ENCODE measurements around the gene SAPCD2. TPM values are rescaled to one million over a fixed set of nuclear protein-coding genes. Genes with fewer than 3 reads are reported as not detected.

Gene SAPCD2
- polyA plus RNA-seq, 4 donors = 5.5 to 10.0 (median 8.6) TPM

DNA sequence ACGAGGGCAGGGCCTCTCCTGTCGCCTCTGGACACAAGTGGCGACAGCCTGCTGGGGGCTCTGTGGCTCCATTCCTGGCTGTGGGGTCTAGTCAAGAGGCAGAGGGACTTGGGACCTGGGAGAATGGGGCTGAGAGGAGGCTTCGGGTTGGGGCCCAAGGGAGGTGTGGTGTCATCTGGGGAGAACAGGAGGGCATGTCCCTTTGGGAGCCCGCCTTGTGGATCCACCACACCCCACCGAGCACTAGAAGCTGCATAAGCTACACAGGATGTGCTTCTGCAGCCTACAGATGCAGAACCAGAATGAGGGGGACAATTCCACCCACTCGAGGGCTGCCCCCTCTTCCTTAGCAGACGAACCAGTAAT lies 12.6 kb upstream of the SAPCD2 start:
- DNase-seq (ENCODE audit: low read depth in 4 of 4, low spot score in 2 of 4) = no peak

DNA sequence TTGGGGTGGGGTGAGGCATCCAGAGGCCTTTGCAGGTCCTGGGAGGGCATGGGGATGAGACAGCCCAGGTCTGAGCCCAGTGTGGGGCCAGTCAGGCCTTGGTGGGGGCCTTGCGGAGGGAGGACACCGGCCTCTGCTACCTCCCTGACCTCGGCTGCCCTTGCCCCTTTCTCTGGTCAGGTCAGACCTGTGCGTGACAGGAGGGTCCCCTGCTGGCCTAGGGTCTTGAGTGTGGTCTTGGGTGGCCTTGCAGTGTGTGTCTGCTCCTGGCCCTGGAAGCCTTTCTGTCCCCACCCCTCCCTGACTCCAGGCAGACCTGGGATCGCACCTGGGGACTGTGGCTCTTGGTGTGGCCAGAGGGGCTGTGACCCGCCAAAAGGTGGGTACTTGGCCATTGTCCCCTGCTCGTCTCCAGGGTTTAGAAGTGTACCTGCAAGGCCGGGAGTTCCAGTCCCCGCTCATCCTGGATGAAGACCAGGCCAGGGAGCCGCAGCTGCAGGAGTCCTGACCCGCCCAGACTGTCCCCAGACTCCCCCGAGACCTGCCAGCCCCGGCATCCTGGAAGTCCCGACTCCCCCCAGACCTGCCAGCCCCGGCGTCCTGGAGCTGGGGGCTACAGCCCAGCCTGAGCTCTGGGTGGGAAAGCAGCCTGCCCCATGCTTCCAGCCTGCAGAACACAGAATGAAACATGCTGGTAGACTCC lies 12.0 kb upstream of the SAPCD2 start:
- no peak for DNase-seq (ENCODE audit: low read depth in 4 of 4, low spot score in 2 of 4)

DNA sequence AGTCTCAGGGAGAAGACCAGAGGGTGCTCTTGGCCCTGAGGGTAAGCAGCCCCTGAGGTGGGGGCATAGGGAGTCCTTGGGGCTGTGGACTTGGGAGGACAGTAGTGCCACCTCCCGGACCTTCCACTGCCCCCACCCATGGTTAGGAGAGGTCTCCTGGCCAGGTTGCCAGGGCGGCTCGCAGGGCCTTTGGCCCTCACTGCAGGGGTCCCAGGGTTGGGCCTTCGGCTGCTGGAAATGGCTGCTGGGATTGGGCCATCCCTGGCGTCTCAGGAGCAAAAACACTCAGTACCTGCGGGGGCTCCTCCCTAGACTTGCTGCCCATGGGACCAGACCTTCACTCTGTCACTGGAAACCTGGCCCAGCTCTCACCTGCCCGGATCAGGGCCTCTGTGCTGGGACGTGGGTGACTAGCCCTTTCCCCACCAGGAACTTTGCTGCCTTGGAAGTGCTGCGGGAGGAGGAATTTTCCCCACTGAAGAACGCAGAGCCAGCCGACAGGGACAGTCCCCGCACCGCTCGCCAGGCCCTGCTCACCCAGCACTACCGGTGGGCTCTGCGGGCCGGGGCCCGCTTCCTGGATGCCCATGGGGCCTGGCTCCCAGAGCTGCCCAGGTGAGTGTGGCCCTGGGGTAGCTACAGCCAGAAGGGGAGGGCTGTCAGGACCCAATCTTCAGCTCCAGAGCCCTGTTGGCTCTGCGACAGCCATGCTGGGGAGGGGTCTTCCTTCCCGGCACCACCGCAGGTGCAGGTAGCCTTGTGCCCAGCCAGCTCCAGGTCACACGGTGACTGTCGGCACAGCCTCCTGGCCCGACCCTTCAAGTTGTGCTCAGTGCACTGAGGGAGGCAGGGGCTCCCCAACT lies 10.1 kb upstream of the SAPCD2 start:
- DNase-seq (ENCODE audit: low read depth in 4 of 4, low spot score in 2 of 4) = no peak

DNA sequence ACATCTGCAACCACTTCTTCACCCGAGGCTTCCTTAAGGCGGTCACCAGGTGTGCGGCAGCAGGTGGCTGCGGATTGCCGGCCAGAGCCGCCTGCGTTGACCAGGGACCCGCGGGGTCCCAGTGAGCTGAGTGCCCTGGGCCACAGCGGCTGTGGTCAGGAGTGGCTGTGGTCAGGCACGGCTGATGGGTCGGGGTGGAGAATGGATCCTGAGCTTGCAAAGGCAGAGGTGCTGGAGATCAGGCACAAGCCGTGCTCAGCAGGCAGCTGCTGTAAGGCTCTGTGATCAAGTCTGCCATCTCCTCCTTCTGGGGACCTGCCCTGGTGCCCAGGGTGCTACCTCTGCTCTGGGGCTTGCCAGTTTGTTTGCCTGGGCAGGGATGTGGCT lies 9.0 kb upstream of the SAPCD2 start:
- DNase-seq (ENCODE audit: low read depth in 4 of 4, low spot score in 2 of 4) = no peak

DNA sequence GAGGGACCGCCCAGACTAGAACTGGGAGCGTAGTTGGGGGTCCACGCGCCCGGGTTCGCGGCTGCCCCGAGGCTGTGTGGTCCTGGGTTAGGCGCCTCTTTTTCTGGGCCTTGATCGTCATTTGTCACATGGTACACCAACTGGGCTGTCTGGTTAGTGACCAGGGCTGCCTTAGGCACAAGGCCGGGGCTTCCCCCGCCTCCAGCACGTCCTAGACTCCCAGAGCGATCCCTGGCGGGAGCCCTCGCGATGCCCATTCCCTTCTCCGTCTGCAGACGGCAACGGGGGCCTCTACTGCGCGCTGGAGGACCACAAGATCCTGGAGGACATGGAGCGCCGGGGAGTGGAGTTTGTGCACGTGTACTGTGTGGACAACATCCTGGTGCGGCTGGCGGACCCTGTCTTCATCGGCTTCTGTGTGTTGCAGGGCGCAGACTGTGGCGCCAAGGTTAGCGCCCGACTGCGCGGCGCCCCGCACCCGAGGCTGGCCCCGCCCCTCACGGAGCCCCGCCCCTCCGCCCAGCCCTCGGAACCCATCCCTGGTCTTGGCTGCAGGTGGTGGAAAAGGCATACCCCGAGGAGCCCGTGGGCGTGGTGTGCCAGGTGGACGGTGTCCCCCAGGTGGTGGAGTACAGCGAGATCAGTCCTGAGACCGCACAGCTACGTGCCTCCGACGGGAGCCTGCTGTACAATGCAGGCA lies 8.5 kb upstream of the SAPCD2 start:
- DNase-seq (ENCODE audit: low read depth in 4 of 4, low spot score in 2 of 4) = no peak

DNA sequence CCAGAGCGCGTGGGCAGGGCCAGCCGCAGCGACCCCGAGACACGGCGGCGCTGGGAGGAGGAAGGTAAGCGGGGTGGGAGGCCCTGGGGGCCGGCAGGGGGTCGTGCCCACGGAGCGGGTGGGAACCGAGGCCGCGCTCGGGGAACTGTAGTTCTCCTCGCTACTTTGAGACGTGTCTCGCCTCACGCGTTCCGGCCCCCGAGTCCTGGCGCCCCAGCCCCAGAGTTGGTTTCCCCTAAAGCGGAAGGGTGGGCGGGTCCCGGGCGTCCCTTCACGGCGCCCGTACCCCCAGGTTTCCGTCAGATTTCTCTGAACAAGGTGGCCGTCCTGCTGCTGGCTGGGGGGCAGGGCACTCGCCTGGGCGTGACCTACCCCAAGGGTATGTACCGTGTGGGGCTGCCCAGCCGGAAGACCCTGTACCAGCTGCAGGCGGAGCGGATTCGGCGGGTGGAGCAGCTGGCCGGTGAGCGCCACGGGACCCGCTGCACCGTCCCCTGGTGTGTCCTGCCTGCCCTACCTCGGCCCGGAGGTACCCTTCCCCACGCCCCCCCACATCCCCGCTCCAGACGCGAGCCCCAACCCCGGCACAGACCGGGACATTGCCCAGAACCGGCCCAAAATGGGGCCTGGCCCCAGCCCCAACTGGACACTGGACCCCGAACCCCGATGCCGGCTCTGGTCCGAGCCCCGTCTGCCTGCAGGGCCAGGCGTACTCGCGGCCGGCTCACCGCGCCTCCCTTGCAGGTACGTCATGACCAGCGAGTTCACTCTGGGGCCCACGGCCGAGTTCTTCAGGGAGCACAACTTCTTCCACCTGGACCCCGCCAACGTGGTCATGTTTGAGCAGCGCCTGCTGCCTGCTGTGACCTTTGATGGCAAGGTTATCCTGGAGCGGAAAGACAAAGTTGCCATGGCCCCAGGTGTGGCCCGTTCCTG lies 7.7 kb upstream of the SAPCD2 start:
- DNase-seq (ENCODE audit: low read depth in 4 of 4, low spot score in 2 of 4) = no peak

DNA sequence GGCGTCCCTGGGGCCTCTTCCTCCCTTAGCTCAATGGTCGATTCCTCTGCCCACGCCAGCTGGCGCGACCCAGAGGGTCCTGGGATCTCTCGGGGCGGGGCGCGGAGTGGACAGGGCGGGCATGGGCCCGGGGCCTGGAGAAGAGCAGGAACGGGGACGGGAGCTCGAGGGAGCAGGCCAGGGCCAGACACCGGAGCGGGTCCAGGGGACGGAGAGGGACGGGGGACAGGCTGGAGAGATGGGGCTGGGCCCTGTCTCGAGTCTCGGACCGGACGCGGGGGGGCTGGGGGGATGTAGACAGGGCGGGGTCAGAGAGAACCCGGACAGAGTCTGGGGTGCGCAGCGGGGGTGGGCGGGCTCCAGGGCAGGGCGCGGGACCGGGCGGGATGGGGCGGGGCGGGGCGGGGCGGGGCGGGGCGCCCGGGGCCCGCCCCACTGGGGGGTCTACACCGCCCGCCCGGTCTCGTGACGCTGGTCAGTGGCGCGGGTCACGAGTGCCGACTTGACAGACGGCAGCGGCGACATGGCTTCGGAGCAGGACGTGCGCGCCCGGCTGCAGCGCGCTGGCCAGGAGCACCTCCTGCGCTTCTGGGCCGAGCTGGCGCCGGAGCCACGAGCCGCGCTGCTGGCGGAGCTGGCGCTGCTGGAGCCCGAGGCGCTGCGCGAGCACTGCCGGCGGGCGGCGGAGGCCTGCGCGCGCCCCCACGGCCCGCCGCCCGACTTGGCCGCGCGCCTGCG lies 6.8 kb upstream of the SAPCD2 start, which contains the start of gene UAP1L1:
Gene UAP1L1, plus strand, starts transcription at position 508 of the 738 bp plus-strand sequence. Its CDS starts 16 bp downstream, at position 524.
- no peak for DNase-seq (ENCODE audit: low read depth in 4 of 4, low spot score in 2 of 4)

DNA sequence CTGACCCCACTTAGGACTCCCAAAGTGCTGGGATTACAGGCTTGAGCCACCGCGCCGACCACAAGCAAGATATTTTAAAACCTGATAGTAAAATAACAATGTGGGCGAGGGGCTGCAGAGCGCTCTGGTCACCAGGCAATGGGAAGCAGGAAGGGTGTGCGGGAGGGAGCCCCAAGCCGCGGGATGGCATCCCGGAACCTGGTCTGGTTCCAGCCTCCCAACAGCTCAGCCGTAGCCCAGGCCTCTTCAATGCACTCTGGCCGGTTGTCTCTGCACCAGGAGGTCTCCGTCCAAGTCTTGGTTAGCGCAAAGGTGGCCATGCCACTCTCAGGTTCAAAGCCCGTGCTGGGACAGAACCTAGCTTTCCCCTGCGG lies 6.3 kb upstream of the SAPCD2 start:
- DNase-seq (ENCODE audit: low read depth in 4 of 4, low spot score in 2 of 4) = no peak

DNA sequence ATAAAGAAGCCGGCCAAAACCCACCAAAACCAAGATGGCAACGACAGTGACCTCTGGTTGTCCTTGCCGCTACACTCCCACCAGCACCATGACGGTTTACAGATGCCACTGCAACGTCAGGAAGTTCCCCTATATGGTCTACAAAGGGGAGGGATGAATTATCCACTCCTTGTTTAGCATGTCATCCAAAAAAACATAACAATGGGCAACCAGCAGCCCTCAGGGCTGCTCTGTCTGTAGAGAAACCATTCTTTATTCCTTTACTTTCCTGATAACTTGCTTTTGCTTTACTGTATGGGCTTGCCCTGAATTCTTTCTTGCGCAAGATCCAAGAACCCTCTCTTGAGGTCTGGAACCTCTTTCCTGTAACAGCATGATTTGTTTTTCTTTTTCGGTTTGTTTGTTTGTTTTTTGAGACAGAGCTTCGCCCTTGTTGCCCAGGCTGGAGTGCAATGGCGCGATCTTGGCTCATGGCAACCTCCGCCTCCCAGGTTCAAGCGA lies 5.0 kb upstream of the SAPCD2 start:
- no peak for DNase-seq (ENCODE audit: low read depth in 4 of 4, low spot score in 2 of 4)

DNA sequence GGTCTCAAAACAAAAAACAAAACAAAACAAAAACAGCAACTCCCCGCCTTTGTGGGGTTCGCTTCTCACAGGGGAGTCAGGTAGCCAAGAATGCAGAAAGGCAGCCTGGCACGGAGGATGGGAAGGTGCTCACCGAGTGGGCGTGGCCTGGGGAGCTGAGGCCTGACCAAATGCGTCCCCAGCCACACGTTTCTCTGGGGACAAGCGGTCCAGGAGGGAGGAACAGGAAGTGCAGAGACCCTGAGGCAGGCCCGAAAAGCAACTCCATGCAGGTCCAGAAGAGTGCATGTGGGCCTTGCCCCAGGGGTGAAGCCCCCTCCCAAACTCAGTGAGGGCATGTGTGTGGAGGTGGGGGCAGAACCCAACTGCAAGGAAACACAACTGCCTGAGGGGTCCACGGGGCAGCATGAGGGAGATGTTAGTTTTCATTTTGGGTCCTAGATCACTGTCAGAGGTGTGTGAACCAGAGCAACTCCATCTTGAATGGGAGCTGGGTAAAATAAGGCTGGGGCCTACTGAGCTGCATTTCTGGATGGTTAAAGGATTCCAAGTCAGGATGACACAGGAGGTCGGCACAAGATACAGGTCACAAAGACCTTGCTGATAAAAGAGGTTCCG lies 4.4 kb upstream of the SAPCD2 start:
- no peak for DNase-seq (ENCODE audit: low read depth in 4 of 4, low spot score in 2 of 4)

DNA sequence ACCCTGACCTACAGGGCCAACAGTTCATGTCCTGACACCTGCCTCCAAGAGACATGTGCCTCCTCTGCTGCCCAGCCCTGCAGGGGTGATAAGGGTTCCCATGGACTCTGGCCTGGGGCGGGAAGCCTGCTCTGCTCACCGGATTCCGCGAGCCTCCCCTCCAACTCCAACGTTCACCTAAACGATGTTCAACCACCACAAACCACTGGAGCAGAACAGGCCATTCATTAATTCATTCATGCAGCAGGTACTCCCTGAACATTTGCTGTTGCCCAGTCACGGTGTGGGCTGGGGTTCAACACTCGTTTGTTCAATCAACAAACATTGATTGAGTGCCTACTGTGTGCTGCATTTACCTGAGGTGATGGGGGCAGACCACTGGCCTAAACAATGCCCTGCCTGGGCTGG lies 3.6 kb upstream of the SAPCD2 start:
- no peak for DNase-seq (ENCODE audit: low read depth in 4 of 4, low spot score in 2 of 4)

DNA sequence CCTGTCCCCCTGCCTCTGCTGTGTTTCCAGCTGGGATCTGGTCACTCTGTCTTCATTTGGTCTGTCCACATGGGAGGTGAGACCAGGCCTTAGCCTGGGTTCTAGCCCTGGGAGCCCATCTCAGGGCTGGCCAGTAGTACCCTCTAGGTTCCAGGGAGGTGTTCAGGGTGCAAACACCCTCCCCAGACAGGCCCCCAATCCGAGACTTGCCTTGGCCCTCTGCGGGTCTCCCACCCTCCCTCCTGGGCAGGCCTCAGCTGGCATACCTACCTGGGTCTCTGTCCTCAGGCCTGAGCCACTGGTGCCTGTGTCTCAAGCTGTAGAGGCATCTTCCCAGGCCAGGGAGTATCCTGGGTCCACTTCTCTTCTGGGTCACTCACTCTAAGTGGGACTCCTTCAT lies 925 bp upstream of the SAPCD2 start:
- DNase-seq (ENCODE audit: low read depth in 4 of 4, low spot score in 2 of 4) = no peak

DNA sequence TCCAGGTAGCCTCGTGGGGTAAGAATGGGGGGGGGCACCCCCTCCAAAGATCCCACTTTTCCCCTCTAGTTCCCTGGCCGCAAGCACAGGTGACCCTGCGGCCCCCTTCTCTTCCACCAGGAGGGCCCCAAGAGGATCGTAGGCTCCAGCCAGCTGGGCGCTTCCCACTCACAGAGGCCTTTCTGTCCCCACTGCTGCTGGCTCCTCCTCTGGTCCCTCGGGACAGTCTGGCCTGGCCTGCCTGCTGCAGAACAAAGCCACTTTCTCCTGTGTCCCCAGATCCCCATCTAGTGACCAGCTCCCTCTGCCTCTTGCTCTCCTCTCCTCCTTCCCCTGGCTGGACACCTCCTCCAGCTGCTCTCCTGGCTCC lies 534 bp upstream of the SAPCD2 start:
- DNase-seq (ENCODE audit: low read depth in 4 of 4, low spot score in 2 of 4) = no peak

DNA sequence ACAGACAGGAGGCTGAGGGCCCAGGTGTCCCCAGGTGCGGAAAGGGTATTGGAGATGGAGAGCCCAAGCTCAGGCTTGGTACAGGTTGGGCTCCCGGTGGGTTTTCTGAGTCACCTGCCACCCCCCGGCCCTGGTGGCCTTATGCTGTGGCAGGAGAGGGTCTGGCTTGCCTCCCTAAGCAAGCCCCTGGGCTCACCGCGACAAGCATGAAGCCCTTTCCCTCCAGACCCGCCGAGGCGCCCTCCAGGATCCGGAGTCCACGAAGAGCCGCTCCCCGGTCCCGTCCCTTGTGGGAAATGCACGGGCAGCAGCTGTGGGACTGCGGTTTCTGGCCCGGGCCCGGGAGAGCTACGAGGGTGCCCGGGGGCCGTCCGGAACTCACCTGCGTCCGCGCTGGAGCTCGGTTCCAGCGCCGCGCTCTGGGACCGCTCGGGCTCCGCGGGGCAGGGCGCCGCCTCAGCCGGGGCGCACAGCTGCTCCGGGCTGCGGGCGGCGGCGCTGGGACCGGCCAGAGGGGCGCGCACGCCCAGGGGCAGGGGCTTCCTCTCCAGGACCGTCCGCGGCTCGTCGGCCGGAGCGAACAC lies 757 bp downstream of the SAPCD2 start:
- DNase-seq (ENCODE audit: low read depth in 4 of 4, low spot score in 2 of 4) = no peak

DNA sequence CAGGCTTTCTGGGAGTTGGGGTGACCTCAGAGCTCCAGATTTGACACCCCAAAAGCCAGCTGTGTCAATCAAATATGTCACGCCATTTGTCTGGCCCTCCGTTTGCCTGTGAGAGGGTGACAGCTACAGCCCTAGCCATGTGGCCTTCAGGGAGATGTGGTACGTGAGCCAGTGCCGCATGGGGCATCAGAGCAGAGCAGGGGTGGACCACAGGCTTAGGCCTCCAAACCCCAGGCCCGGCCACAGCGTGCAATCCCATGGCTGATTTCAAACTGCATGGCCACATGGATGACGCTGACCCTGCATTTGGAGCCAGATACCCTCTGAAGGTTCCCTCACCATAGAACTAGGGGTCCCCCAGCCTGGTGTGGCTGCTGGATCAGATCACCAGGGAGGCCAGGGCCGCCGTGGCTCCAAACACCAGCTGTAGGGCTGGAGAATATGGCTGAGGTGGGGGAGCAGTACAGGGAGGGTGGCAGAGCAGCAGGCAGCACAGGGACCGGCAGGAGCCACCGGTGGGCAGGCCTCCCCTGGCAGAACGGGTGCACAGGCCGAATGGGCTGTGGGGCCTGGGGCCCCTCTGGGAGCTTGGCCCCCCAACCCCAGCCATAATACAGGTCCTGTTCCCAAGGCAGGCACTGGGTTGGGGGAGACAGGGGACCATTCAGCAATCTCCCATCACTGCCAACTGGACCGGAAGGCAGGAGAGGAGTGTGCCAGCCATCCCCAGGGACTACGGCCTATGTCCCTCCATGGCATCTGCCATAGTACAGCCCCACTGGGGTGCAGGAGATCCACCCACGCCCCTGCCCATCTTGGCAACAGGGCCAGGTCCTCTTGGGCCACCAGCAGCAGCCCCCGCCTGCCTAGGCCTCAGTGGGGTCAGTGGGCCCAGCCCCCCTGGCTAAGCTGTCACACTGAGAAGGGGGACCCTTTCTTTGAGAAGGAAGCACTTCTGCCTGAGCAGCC lies 1.5 kb downstream of the SAPCD2 start:
- DNase-seq (ENCODE audit: low read depth in 4 of 4, low spot score in 2 of 4) = no peak

DNA sequence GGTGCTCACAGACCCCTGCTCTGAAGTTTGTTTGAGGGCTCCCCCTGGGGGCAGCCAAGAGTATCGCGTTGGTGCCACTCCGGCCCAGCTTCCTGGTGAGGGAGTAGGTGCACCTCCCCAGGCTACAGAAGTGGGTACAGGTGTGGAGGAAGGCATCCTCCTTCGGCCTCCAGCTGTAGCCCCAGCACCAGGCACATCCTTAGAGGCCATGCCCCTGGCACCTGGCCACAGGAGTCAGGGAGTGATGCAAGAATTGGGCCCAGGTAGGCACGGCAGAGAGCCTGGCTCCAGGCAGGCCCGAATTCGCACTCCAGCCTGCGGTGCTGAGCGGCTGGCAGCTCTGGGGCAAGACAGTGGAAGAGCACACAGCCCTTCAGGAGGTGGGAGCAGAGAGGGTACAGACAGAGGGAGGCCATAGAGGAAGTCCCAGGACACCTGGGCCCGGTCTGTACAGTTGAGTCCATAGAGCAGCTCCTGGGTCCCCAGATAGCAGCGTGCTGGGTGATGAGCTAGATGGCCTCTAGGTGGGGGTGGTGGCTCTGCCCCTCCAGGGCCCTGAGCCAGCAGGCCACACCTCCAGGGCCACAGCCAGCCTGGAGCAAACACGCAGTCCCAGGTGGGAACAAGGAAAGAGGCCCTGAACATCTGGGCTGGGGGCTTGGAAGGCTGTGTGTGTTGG lies 2.4 kb downstream of the SAPCD2 start:
- DNase-seq (ENCODE audit: low read depth in 4 of 4, low spot score in 2 of 4) = no peak

Measured in left renal cortex interstitium (tissue), 4 donors.